B cell (primary cell): ENCODE data around the gene TMEM207. TPM values are rescaled to one million over a fixed set of nuclear protein-coding genes. Genes with fewer than 3 reads are reported as not detected.

ENCODE experiments used
- ATAC-seq: fragments of 200-7000 bp; cut with Tn5 transposase; one replicate; pipeline ENCODE4 v1.10.0; 2021; ENCODE audit warnings: low read depth, mild to moderate bottlenecking, moderate number of reproducible peaks, moderate library complexity
- CTCF ChIA-PET: fragments of 350-600 bp; sonication (Branson Sonifier 250); formaldehyde crosslinking; loops from one replicate; lab custom pipeline; 2021; ENCODE audit warnings: antibody characterized with exemption, inconsistent platforms; lab: Charles Lee
- POLR2A ChIA-PET: fragments of 350-600 bp; sonication (Branson Sonifier 250); formaldehyde crosslinking; loops from one replicate; lab custom pipeline; 2021; ENCODE audit warnings: antibody characterized with exemption; lab: Charles Lee
- DNase-seq: peaks from one replicate; pipeline ENCODE4 v3.0.0; 2013
- H2AFZ ChIP-seq: 2 replicates; pipeline ENCODE4 v1.6.1; 2012; ENCODE audit warnings: mild to moderate bottlenecking, low read depth, low read length; ENCODE audit not compliant: insufficient read depth, poor library complexity, severe bottlenecking
- H3K27ac ChIP-seq, 2 donors: 1 replicate in 1 of 2; 2 replicates in 1 of 2; pipeline ENCODE4 v1.5.1; 2012 to 2013; ENCODE audit warnings: low read length in 2 of 2, mild to moderate bottlenecking in 2 of 2, moderate library complexity in 1 of 2
- H3K27me3 ChIP-seq, 4 experiments: fragments of 200-600 bp in 1 of 4; sonication (generic) in 1 of 4; replicated peaks in 1 of 4; 1 replicate in 2 of 4; 2 replicates in 2 of 4; pipeline versions ENCODE4 v1.6.1 to v1.7.0; 2013 to 2016; ENCODE audit warnings: low read length in 3 of 4, mild to moderate bottlenecking in 2 of 4, mixed read lengths in 1 of 4, moderate library complexity in 1 of 4; ENCODE audit not compliant: insufficient read depth in 4 of 4, control insufficient read depth in 3 of 4; ENCODE audit errors: control extremely low read depth in 1 of 4
- H3K36me3 ChIP-seq, 2 experiments: replicated peaks in 1 of 2; 1 replicate in 1 of 2; 2 replicates in 1 of 2; pipeline versions ENCODE4 v1.6.1 to v1.7.1; 2013; ENCODE audit warnings: low read length in 1 of 2; ENCODE audit not compliant: insufficient read depth in 2 of 2, control insufficient read depth in 1 of 2; ENCODE audit errors: control extremely low read depth in 1 of 2, extremely low read depth in 1 of 2
- H3K4me1 ChIP-seq, 2 donors: fragments of 200-600 bp in 1 of 2; sonication (generic) in 1 of 2; 1 replicate in 1 of 2; 2 replicates in 1 of 2; pipeline versions ENCODE4 v1.5.1 to v1.6.1; 2013 to 2017; ENCODE audit warnings: low read length in 2 of 2; ENCODE audit not compliant: control insufficient read depth in 2 of 2, insufficient read depth in 2 of 2
- H3K4me2 ChIP-seq: replicated peaks from 2 replicates; pipeline ENCODE3; 2012; ENCODE audit warnings: mild to moderate bottlenecking, low read depth, low read length; ENCODE audit not compliant: poor library complexity, severe bottlenecking
- H3K4me3 ChIP-seq, 5 experiments: fragments of 200-600 bp in 1 of 5; sonication (generic) in 1 of 5; 1 replicate in 3 of 5; 2 replicates in 2 of 5; pipeline versions ENCODE4 v1.5.1 to v1.7.0; 2011 to 2016; ENCODE audit warnings: low read length in 4 of 5, mild to moderate bottlenecking in 4 of 5, low read depth in 2 of 5, control low read depth in 1 of 5, moderate library complexity in 1 of 5; ENCODE audit not compliant: insufficient read depth in 1 of 5; ENCODE audit errors: control extremely low read depth in 1 of 5, extremely low read depth in 1 of 5
- H3K79me2 ChIP-seq: fragments of 200-600 bp; sonication (generic); one replicate; pipeline ENCODE4 v1.6.0; 2016; ENCODE audit warnings: low read length; ENCODE audit not compliant: control insufficient read depth, insufficient read depth
- H3K9ac ChIP-seq: fragments of 200-600 bp; sonication (generic); 2 replicates; pipeline ENCODE4 v1.6.1; 2017; ENCODE audit warnings: mild to moderate bottlenecking, low read length, moderate library complexity
- H3K9me3 ChIP-seq, 3 donors: one replicate each; pipeline versions ENCODE4 v1.6.1 to v1.7.1; 2013; ENCODE audit warnings: low read length in 2 of 3; ENCODE audit not compliant: control insufficient read depth in 2 of 3, insufficient read depth in 1 of 3; ENCODE audit errors: control extremely low read depth in 1 of 3
- H4K20me1 ChIP-seq: 2 replicates; pipeline ENCODE4 v1.6.0; 2012; ENCODE audit warnings: mild to moderate bottlenecking, low read length; ENCODE audit not compliant: insufficient read depth, control insufficient read depth, poor library complexity, severe bottlenecking
- H3K27ac Mint-ChIP-seq: one replicate; pipeline ENCODE4 v1.8.0; 2021; ENCODE audit warnings: mixed read lengths
- H3K27me3 Mint-ChIP-seq: one replicate; pipeline ENCODE4 v1.8.0; 2021; ENCODE audit warnings: mixed read lengths
- H3K4me1 Mint-ChIP-seq: one replicate; pipeline ENCODE4 v1.8.0; 2021; ENCODE audit warnings: mixed read lengths
- H3K4me3 Mint-ChIP-seq: one replicate; pipeline ENCODE4 v1.8.0; 2021; ENCODE audit warnings: mixed read lengths
- H3K9me3 Mint-ChIP-seq: one replicate; pipeline ENCODE4 v1.8.0; 2022; ENCODE audit warnings: mixed read lengths; ENCODE audit not compliant: insufficient read depth
- CTCF ChIP-seq: fragments of 200-600 bp; IDR thresholded peaks from one replicate; pipeline ENCODE4 v1.8.0; 2022; ENCODE audit warnings: antibody characterized with exemption, mild to moderate bottlenecking
- EZH2 ChIP-seq: IDR thresholded peaks from 2 replicates; pipeline ENCODE4 v1.6.1; 2012; ENCODE audit warnings: borderline replicate concordance, low read depth, mild to moderate bottlenecking, moderate library complexity, low read length; ENCODE audit not compliant: insufficient read depth, poor library complexity, severe bottlenecking
- intact Hi-C: fragments of 100-400 bp; cut with micrococcal nuclease; formaldehyde crosslinking; loops from one replicate; pipeline ENCODE4 v1.10.0; 2022
- polyA plus RNA-seq: library from polyadenylated mRNA; depleted of rRNA; stranded (reverse); fragments of >200 nt; gene quantifications from 2 replicates; pipeline ENCODE4 v1.2.3, GENCODE V29; 2012
- total RNA-seq, 2 donors: library from RNA; stranded (reverse); fragments of 120-200 nt in 1 of 2; gene quantifications; 1 replicate in 1 of 2; 2 replicates in 1 of 2; pipeline versions ENCODE4 v1.2.3 to v1.2.4, GENCODE V29; 2013 to 2022

Gene TMEM207
- total and polyA plus RNA-seq, 2 donors (not counting 1 experiment from before 2014, with no cell fraction given) = not detected

GRCh38 chr3:190381441-190381840 lies 68.3 kb downstream of the TMEM207 start:
- Histone ChIP-seq H3K36me3 (no peaks in the 10 kb centered on the region), H4K20me1 (no peaks in the 10 kb centered on the region), H3K4me1 (no peaks in the 10 kb centered on the region), H3K9me3 (no peaks in the 10 kb centered on the region), H2AFZ (no peak overlapping the region), H3K27me3 (no peaks in the 10 kb centered on the region), H3K79me2 (no peaks in the 10 kb centered on the region), H3K9ac (no peak overlapping the region), H3K27ac (no peak overlapping the region), H3K4me2 (no peak overlapping the region), H3K4me3 (no peak overlapping the region)
- CTCF ChIA-PET = no interaction called here
- Mint-ChIP-seq H3K4me3 (no peak overlapping the region), H3K27ac (no peak overlapping the region), H3K4me1 (no peaks in the 10 kb centered on the region), H3K9me3 (no peaks in the 10 kb centered on the region), H3K27me3 (peaks cover 12% of the 10 kb centered on the region)
- ATAC-seq (no peak), DNase-seq (no peak)
- POLR2A ChIA-PET = no interaction called here
- intact Hi-C loops = no loop called here
- TF ChIP-seq EZH2 (no peak), CTCF (no peak)

GRCh38 chr3:190380184-190380583 lies 69.5 kb downstream of the TMEM207 start:
- no peak overlapping the region for H3K4me2 ChIP-seq
- ATAC-seq (no peak), DNase-seq (no peak)
- H3K79me2 ChIP-seq = no peaks in the 10 kb centered on the region
- no peak for TF ChIP-seq EZH2
- no peak for TF ChIP-seq CTCF
- ChIA-PET CTCF (no interaction called here), POLR2A (no interaction called here)
- H2AFZ ChIP-seq = no peak overlapping the region
- H4K20me1 ChIP-seq = no peaks in the 10 kb centered on the region
- H3K9me3 Mint-ChIP-seq = no peaks in the 10 kb centered on the region
- H3K4me3 Mint-ChIP-seq = no peak overlapping the region
- H3K4me1 ChIP-seq = no peaks in the 10 kb centered on the region
- no peaks in the 10 kb centered on the region for H3K4me1 Mint-ChIP-seq
- H3K9me3 ChIP-seq = no peaks in the 10 kb centered on the region
- no peak overlapping the region for H3K27ac Mint-ChIP-seq
- H3K36me3 ChIP-seq = no peaks in the 10 kb centered on the region
- no peaks in the 10 kb centered on the region for H3K27me3 ChIP-seq
- no peak overlapping the region for H3K4me3 ChIP-seq
- H3K9ac ChIP-seq = no peak overlapping the region
- H3K27me3 Mint-ChIP-seq = peaks cover 8% of the 10 kb centered on the region
- intact Hi-C loops = no loop called here
- H3K27ac ChIP-seq = no peak overlapping the region

Other genes starting within 250 kb of the TMEM207 start
- not detected in 2 replicates for gene CLDN1, start 127.5 kb downstream of the TMEM207 start, total RNA-seq
- 0.04 TPM in 1 of 2 replicates, not detected in the other for gene CLDN1, start 127.5 kb downstream of the TMEM207 start, polyA plus RNA-seq
- not detected in 2 replicates for gene CLDN16, start 61.7 kb downstream of the TMEM207 start, total RNA-seq
- gene CLDN16, start 61.7 kb downstream of the TMEM207 start, polyA plus RNA-seq = not detected in 2 replicates
- gene IL1RAP, start 64.2 kb upstream of the TMEM207 start, total RNA-seq = 11.5 and 13.4 TPM in 2 replicates
- 2.3 and 3.5 TPM in 2 replicates for gene IL1RAP, start 64.2 kb upstream of the TMEM207 start, polyA plus RNA-seq